ENCODE results near the gene ZNF844. TPM values are rescaled to one million over a fixed set of nuclear protein-coding genes. Genes with fewer than 3 reads are reported as not detected.
A peak's percentile ranks its signal among the peaks of the same experiment; 100 is the strongest.

Gene ZNF844
- total and polyA plus RNA-seq, 2 of the 8 experiments (the other 6 are each of a cell fraction or from before 2014, with no cell fraction given) = 3.1 to 9.8 TPM

DNA sequence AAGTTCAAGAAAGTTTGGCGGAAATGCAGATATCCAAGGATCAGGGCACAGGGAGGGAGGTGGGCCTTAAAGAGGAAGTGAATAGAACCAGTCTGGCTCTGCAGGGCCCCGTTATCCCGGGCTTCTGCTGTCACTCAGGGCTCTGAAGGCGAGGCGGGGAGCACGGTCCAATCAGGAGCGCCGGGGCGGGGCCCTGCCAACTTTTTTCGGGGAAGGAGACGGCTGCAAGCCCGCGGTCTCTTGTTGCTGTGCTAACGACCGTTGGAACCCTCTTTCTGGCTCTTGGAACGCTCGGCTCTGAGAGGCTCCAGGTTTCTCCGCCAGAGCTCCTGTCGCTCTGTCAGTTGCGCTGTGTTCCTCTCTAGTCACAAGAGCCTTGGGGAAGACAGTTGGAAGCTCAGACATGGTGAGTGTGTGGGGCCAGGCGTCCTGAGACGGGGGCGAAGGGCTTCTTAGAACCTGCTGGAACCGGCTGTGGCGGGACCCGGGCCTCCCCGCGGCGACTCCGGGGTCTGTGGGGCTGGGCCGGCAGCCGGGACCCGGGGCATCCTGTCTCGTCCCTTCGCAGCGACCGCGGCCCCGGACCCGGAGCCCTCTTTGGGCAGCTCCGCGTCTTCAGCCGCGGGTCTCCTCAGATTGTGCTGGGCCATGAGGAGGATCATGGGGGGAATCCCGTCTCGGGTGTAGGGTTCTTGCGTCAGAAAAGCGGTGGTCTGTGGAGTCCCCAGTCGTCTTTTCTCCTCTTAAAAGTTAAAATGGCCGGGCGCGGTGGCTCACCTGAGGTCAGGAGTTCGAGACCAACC lies 27.7 kb downstream of the ZNF844 start (continued):
- TF ChIP-seq USF2 (IDR thresholded peaks at IDR 0.05; ENCODE audit: low read length) (no peak), POLR2AphosphoS5 (IDR thresholded peaks at IDR 0.05; ENCODE audit: low read depth, low read length) (peak; percentile 77), JUND (IDR thresholded peaks at IDR 0.05; ENCODE audit: low read length) (no peak), POLR2A (IDR thresholded peaks at IDR 0.05; ENCODE audit: control extremely low read depth in 1 of 2, low read depth in 2 of 2, low read length in 2 of 2) (peak; percentile 74 to 95), EGR1 (IDR thresholded peaks at IDR 0.05; ENCODE audit: borderline replicate concordance, low read depth, low read length) (no peak), ASH2L (IDR thresholded peaks at IDR 0.05; ENCODE audit: low read length) (peak; percentile 56), TBP (IDR thresholded peaks at IDR 0.05; ENCODE audit: low read depth, low read length) (peak; percentile 87)

Measured in H1 (cell line).